K562 (cell line): ENCODE data around the gene ZMPSTE24. TPM values are rescaled to one million over a fixed set of nuclear protein-coding genes. Genes with fewer than 3 reads are reported as not detected.

Experiments
- CHD1 ChIP-seq: fragments of 200-600 bp; sonication (generic); IDR thresholded peaks from one replicate; pipeline ENCODE4 v1.6.1; 2012; ENCODE audit warnings: mild to moderate bottlenecking, moderate library complexity, low read length, inconsistent platforms
- CTCF ChIP-seq, 3 experiments: IDR thresholded peaks in 2 of 3; conservative IDR thresholded peaks in 1 of 3; 2 replicates each; pipeline ENCODE4 v1.5.1; 2011 to 2012; ENCODE audit warnings: low read length in 3 of 3, mild to moderate bottlenecking in 3 of 3, control low read depth in 2 of 3, improper control_type of control experiment in 1 of 3, inconsistent platforms in 1 of 3, low read depth in 1 of 3, mixed read lengths in 1 of 3, moderate library complexity in 1 of 3; ENCODE audit not compliant: insufficient read depth in 2 of 3
- ERF ChIP-seq: fragments of 450-650 bp; formaldehyde crosslinking; IDR thresholded peaks from 2 replicates; pipeline ENCODE4 v1.4.0; 2020; ENCODE audit warnings: mild to moderate bottlenecking, mixed read lengths
- RFX7 ChIP-seq: fragments of 250-450 bp; sonication (Bioruptor Pico); IDR thresholded peaks from 2 replicates; pipeline ENCODE4 v1.5.1; 2021; ENCODE audit warnings: mild to moderate bottlenecking
- SIRT6 ChIP-seq: IDR thresholded peaks from one replicate; pipeline ENCODE4 v1.6.1; 2012; ENCODE audit warnings: low read depth, mild to moderate bottlenecking, control low read depth, inconsistent platforms, low read length, moderate library complexity
- ZFP36 ChIP-seq: fragments of 150-350 bp; IDR thresholded peaks from 2 replicates; pipeline ENCODE4 v1.6.1; 2018; ENCODE audit warnings: low read length, low read depth; ENCODE audit not compliant: partially characterized antibody
- polyA plus RNA-seq, 8 experiments: library from polyadenylated mRNA; depleted of rRNA in 4 of 8; stranded (reverse) in 5 of 8; unstranded in 3 of 8; fragments of >200 nt; fragmentation: Nextera tagmentation in 2 of 8; fragmentation: Illumina TruSeq in 1 of 8; extraction: Ambion mirVana in 2 of 8; extraction: Trizol in 1 of 8; gene quantifications; 2 replicates each; pipeline versions ENCODE4 v1.2.1 to v1.2.3, GENCODE V29; 2011 to 2014; ENCODE audit warnings: inconsistent platforms in 1 of 8, missing spikeins in 1 of 8
- total RNA-seq, 7 experiments: library from RNA; depleted of rRNA in 6 of 7; stranded (reverse); fragments of >200 nt in 6 of 7; fragmentation: Illumina TruSeq in 2 of 7; extraction: Trizol in 2 of 7; gene quantifications; 2 replicates each; pipeline versions ENCODE4 v1.2.1 to v1.2.3, GENCODE V29; 2011 to 2021; ENCODE audit warnings: low replicate concordance in 1 of 7
- TF ChIP-seq, protein P1 (sequence below): sonication (generic); formaldehyde crosslinking; IDR thresholded peaks from 2 replicates; pipeline ENCODE4 v1.8.1; 2023; ENCODE audit warnings: missing genetic modification reagents, mild to moderate bottlenecking, borderline replicate concordance
- TF ChIP-seq, protein P2 (sequence below): fragments of 200-600 bp; sonication (generic); IDR thresholded peaks from one replicate; pipeline ENCODE4 v1.6.1; 2012; ENCODE audit warnings: mild to moderate bottlenecking, low read depth, low read length, inconsistent platforms

ZMPSTE24 gene
- total and polyA plus RNA-seq, 9 of the 15 experiments (the other 6 are each of a cell fraction or from before 2014, with no cell fraction given): 30.7 to 75.9 (median 64.3) TPM

DNA sequence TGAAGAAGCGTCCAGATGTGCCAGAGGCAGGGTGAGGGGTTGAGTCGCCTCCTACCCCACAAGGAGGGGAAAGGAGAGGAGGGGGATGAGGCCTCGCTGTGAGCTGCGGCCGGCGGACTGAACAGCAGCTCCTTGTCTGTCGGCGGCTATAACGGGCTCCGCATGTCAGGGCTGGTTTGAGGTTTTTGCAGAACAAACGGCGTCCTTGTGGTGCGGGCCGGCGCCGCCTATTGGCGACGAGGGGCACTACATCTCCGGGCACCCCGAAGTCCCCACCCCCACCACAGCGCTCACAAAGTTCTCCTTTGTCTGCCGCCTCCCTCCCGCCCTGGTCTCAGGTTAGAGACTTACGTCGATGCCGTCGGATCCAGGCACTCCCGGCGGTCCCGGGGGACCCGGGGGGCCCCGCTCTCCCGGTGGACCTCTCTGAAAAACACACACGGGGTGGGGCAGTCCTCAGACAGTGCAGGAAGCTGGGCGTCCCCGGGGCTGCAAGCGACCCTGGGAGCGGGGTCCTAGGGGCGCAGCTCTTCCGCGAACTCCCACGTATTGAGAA is 57.3 kb downstream of the ZMPSTE24 start (continued):
- TF ChIP-seq, protein P1, sequence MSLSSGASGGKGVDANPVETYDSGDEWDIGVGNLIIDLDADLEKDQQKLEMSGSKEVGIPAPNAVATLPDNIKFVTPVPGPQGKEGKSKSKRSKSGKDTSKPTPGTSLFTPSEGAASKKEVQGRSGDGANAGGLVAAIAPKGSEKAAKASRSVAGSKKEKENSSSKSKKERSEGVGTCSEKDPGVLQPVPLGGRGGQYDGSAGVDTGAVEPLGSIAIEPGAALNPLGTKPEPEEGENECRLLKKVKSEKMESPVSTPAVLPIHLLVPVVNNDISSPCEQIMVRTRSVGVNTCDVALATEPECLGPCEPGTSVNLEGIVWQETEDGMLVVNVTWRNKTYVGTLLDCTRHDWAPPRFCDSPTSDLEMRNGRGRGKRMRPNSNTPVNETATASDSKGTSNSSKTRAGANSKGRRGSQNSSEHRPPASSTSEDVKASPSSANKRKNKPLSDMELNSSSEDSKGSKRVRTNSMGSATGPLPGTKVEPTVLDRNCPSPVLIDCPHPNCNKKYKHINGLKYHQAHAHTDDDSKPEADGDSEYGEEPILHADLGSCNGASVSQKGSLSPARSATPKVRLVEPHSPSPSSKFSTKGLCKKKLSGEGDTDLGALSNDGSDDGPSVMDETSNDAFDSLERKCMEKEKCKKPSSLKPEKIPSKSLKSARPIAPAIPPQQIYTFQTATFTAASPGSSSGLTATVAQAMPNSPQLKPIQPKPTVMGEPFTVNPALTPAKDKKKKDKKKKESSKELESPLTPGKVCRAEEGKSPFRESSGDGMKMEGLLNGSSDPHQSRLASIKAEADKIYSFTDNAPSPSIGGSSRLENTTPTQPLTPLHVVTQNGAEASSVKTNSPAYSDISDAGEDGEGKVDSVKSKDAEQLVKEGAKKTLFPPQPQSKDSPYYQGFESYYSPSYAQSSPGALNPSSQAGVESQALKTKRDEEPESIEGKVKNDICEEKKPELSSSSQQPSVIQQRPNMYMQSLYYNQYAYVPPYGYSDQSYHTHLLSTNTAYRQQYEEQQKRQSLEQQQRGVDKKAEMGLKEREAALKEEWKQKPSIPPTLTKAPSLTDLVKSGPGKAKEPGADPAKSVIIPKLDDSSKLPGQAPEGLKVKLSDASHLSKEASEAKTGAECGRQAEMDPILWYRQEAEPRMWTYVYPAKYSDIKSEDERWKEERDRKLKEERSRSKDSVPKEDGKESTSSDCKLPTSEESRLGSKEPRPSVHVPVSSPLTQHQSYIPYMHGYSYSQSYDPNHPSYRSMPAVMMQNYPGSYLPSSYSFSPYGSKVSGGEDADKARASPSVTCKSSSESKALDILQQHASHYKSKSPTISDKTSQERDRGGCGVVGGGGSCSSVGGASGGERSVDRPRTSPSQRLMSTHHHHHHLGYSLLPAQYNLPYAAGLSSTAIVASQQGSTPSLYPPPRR: no peak
- TF ChIP-seq CTCF (IDR thresholded peaks at IDR 0.05 in 2 of 3, conservative IDR thresholded peaks at IDR 0.05 in 1 of 3; ENCODE audit: insufficient read depth in 2 of 3, low read depth in 1 of 3, low read length in 3 of 3): peak; percentile 93 to 95 (median 95)
- no peak for TF ChIP-seq ERF (CRISPR knock-in tag)
- no peak for TF ChIP-seq RFX7 (CRISPR knock-in tag)
- TF ChIP-seq SIRT6: no peak
- TF ChIP-seq, protein P2, sequence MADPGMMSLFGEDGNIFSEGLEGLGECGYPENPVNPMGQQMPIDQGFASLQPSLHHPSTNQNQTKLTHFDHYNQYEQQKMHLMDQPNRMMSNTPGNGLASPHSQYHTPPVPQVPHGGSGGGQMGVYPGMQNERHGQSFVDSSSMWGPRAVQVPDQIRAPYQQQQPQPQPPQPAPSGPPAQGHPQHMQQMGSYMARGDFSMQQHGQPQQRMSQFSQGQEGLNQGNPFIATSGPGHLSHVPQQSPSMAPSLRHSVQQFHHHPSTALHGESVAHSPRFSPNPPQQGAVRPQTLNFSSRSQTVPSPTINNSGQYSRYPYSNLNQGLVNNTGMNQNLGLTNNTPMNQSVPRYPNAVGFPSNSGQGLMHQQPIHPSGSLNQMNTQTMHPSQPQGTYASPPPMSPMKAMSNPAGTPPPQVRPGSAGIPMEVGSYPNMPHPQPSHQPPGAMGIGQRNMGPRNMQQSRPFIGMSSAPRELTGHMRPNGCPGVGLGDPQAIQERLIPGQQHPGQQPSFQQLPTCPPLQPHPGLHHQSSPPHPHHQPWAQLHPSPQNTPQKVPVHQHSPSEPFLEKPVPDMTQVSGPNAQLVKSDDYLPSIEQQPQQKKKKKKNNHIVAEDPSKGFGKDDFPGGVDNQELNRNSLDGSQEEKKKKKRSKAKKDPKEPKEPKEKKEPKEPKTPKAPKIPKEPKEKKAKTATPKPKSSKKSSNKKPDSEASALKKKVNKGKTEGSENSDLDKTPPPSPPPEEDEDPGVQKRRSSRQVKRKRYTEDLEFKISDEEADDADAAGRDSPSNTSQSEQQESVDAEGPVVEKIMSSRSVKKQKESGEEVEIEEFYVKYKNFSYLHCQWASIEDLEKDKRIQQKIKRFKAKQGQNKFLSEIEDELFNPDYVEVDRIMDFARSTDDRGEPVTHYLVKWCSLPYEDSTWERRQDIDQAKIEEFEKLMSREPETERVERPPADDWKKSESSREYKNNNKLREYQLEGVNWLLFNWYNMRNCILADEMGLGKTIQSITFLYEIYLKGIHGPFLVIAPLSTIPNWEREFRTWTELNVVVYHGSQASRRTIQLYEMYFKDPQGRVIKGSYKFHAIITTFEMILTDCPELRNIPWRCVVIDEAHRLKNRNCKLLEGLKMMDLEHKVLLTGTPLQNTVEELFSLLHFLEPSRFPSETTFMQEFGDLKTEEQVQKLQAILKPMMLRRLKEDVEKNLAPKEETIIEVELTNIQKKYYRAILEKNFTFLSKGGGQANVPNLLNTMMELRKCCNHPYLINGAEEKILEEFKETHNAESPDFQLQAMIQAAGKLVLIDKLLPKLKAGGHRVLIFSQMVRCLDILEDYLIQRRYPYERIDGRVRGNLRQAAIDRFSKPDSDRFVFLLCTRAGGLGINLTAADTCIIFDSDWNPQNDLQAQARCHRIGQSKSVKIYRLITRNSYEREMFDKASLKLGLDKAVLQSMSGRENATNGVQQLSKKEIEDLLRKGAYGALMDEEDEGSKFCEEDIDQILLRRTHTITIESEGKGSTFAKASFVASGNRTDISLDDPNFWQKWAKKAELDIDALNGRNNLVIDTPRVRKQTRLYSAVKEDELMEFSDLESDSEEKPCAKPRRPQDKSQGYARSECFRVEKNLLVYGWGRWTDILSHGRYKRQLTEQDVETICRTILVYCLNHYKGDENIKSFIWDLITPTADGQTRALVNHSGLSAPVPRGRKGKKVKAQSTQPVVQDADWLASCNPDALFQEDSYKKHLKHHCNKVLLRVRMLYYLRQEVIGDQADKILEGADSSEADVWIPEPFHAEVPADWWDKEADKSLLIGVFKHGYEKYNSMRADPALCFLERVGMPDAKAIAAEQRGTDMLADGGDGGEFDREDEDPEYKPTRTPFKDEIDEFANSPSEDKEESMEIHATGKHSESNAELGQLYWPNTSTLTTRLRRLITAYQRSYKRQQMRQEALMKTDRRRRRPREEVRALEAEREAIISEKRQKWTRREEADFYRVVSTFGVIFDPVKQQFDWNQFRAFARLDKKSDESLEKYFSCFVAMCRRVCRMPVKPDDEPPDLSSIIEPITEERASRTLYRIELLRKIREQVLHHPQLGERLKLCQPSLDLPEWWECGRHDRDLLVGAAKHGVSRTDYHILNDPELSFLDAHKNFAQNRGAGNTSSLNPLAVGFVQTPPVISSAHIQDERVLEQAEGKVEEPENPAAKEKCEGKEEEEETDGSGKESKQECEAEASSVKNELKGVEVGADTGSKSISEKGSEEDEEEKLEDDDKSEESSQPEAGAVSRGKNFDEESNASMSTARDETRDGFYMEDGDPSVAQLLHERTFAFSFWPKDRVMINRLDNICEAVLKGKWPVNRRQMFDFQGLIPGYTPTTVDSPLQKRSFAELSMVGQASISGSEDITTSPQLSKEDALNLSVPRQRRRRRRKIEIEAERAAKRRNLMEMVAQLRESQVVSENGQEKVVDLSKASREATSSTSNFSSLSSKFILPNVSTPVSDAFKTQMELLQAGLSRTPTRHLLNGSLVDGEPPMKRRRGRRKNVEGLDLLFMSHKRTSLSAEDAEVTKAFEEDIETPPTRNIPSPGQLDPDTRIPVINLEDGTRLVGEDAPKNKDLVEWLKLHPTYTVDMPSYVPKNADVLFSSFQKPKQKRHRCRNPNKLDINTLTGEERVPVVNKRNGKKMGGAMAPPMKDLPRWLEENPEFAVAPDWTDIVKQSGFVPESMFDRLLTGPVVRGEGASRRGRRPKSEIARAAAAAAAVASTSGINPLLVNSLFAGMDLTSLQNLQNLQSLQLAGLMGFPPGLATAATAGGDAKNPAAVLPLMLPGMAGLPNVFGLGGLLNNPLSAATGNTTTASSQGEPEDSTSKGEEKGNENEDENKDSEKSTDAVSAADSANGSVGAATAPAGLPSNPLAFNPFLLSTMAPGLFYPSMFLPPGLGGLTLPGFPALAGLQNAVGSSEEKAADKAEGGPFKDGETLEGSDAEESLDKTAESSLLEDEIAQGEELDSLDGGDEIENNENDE: no peak
- peak; percentile 57 for TF ChIP-seq ZFP36
- no peak for TF ChIP-seq CHD1
